ENCODE results near the gene NEK8. TPM values are rescaled to one million over a fixed set of nuclear protein-coding genes. Genes with fewer than 3 reads are reported as not detected.
A peak's percentile ranks its signal among the peaks of the same experiment; 100 is the strongest.

NEK8 gene
- total and polyA plus RNA-seq, 9 of the 15 experiments (the other 6 are each of a cell fraction or from before 2014, with no cell fraction given), result 0.98 to 16.6 (median 4.6) TPM

DNA sequence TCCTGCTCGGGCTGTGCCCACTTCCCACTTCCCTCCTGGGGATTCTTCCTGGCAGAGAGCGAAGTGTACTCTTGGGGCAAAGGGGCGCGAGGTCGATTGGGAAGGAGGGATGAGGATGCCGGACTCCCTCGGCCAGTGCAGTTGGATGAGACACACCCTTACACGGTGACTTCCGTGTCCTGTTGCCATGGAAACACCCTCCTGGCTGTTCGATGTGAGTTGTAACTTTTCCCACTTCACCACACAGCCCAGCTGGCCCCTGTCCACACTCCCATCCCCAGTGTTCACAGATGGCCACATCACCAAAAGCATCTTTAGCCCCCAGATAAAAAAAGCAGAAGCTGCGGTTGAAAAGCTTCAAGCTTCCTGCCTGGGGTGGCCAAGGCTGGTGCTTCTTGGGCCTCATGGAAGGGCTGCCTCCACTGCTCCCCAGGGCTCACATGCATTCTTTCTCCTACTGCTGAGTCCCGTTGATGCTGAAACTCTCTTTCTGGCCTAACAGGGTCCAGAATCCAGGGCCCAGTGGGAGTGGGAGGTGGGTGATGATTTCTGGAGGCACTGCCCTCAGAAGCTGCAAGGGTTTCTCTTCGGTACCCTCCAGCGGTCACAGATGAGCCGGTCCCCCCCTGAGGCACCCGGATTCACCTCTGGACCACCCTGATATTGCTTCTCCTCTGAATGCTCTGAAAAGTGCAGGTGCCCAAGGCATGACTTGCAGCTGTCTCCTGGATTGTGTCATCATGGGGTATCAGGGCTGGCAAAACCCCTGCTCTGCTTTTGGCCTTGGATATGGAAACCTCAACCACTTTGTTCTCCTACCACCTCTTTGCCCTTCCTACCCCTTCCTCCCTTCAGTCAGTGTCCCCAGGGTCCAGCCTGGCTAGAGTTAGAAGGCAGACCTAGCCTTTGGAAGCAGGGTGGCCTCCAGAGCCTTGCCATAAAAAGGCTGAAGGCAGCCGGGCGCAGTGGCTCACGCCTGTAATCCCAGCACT, 13.1 kb downstream of the NEK8 start (continued):
- TF ChIP-seq ESRRA (IDR thresholded peaks at IDR 0.05; ENCODE audit: borderline replicate concordance, low read depth) (peak; percentile 85; the same call in 1 of the 2 replicates), L3MBTL2 (IDR thresholded peaks at IDR 0.05) (peak; percentile 48; the same call in 1 of the 2 replicates), CEBPG (CRISPR knock-in tag; IDR thresholded peaks at IDR 0.05) (no peak), CEBPG (tag; conservative IDR thresholded peaks at IDR 0.05 in 1 of 2, IDR thresholded peaks at IDR 0.05 in 1 of 2) (no peak), ZNF778 (CRISPR knock-in tag; IDR thresholded peaks at IDR 0.05) (no peak), TEAD4 (IDR thresholded peaks at IDR 0.05; ENCODE audit: low read length) (peak; percentile 90), TEAD4 (CRISPR knock-in tag; IDR thresholded peaks at IDR 0.05; ENCODE audit: borderline replicate concordance) (no peak), PYGO2 (tag; IDR thresholded peaks at IDR 0.05) (no peak), ZNF76 (CRISPR knock-in tag; IDR thresholded peaks at IDR 0.05; ENCODE audit: borderline replicate concordance) (no peak), MTA3 (IDR thresholded peaks at IDR 0.05; ENCODE audit: borderline replicate concordance) (no peak), JUND (IDR thresholded peaks at IDR 0.05; ENCODE audit: borderline replicate concordance, low read depth, low read length) (peak; percentile 23; the same call in 1 of the 2 replicates), JUND (tag; IDR thresholded peaks at IDR 0.05; ENCODE audit: borderline replicate concordance, low read depth, low read length) (peak; percentile 35; the same call in 1 of the 3 replicates)
- TF ChIP-seq, protein P1, sequence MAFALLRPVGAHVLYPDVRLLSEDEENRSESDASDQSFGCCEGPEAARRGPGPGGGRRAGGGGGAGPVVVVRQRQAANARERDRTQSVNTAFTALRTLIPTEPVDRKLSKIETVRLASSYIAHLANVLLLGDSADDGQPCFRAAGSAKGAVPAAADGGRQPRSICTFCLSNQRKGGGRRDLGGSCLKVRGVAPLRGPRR (CRISPR knock-in tag; IDR thresholded peaks at IDR 0.05), result no peak
- TF ChIP-seq, protein P2, sequence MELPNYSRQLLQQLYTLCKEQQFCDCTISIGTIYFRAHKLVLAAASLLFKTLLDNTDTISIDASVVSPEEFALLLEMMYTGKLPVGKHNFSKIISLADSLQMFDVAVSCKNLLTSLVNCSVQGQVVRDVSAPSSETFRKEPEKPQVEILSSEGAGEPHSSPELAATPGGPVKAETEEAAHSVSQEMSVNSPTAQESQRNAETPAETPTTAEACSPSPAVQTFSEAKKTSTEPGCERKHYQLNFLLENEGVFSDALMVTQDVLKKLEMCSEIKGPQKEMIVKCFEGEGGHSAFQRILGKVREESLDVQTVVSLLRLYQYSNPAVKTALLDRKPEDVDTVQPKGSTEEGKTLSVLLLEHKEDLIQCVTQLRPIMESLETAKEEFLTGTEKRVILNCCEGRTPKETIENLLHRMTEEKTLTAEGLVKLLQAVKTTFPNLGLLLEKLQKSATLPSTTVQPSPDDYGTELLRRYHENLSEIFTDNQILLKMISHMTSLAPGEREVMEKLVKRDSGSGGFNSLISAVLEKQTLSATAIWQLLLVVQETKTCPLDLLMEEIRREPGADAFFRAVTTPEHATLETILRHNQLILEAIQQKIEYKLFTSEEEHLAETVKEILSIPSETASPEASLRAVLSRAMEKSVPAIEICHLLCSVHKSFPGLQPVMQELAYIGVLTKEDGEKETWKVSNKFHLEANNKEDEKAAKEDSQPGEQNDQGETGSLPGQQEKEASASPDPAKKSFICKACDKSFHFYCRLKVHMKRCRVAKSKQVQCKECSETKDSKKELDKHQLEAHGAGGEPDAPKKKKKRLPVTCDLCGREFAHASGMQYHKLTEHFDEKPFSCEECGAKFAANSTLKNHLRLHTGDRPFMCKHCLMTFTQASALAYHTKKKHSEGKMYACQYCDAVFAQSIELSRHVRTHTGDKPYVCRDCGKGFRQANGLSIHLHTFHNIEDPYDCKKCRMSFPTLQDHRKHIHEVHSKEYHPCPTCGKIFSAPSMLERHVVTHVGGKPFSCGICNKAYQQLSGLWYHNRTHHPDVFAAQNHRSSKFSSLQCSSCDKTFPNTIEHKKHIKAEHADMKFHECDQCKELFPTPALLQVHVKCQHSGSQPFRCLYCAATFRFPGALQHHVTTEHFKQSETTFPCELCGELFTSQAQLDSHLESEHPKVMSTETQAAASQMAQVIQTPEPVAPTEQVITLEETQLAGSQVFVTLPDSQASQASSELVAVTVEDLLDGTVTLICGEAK (IDR thresholded peaks at IDR 0.05), result no peak
- TF ChIP-seq, protein P2 (CRISPR knock-in tag; IDR thresholded peaks at IDR 0.05), result no peak
- TF ChIP-seq, protein P3, sequence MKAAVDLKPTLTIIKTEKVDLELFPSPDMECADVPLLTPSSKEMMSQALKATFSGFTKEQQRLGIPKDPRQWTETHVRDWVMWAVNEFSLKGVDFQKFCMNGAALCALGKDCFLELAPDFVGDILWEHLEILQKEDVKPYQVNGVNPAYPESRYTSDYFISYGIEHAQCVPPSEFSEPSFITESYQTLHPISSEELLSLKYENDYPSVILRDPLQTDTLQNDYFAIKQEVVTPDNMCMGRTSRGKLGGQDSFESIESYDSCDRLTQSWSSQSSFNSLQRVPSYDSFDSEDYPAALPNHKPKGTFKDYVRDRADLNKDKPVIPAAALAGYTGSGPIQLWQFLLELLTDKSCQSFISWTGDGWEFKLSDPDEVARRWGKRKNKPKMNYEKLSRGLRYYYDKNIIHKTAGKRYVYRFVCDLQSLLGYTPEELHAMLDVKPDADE (conservative IDR thresholded peaks at IDR 0.05; ENCODE audit: control insufficient read depth, low read depth, low read length), result 0 out of 2 replicates have a peak, but pooled peaks have one; percentile 23

All from K562 (cell line).